K562 (cell line): ENCODE results near the gene ARL14EP. TPM values are rescaled to one million over a fixed set of nuclear protein-coding genes. Genes with fewer than 3 reads are reported as not detected.

ENCODE experiments used
- ATAC-seq: fragments of 200-7000 bp; cut with Tn5 transposase; 3 replicates; pipeline ENCODE4 v1.9.1; 2020; ENCODE audit warnings: moderate library complexity
- Bru-seq: library from RNA; stranded (reverse); fragments of 400-500 nt; gene quantifications from one replicate; lab custom pipeline; 2021; lab: Mats Ljungman, UMichigan
- BruChase-seq, 2 experiments: library from RNA; stranded (reverse); fragments of 400-500 nt; gene quantifications; one replicate each; lab custom pipeline; 2021; lab: Mats Ljungman, UMichigan
- BruUV-seq: library from RNA; stranded (reverse); fragments of 400-500 nt; replicated peaks from 2 replicates; lab custom pipeline; 2021; lab: Mats Ljungman, UMichigan
- CTCF ChIA-PET: fragments of 300-600 bp; formaldehyde crosslinking; extraction: SDS; loops from one replicate; lab custom pipeline; 2021; ENCODE audit warnings: low intra/inter-chr PET ratio; lab: Yijun Ruan, JAX
- POLR2A ChIA-PET: fragments of 300-600, 350-650 bp; sonication (Branson Sonifier 250); formaldehyde crosslinking; extraction: SDS; loops from one replicate; lab custom pipeline; 2021; ENCODE audit warnings: antibody characterized with exemption, inconsistent platforms; lab: Yijun Ruan, JAX
- DNase-seq, 4 experiments: peaks; one replicate each; pipeline versions ENCODE4 v3.0.0 to v3.0.0-alpha.2; 2011 to 2018; ENCODE audit warnings: low spot score in 3 of 4, mixed read lengths in 3 of 4; ENCODE audit errors: extremely low read depth in 1 of 4
- FAIRE-seq: peaks from 2 replicates; lab custom pipeline; 2011; peaks lifted over from hg19 to GRCh38; lab: Jason Lieb, UNC
- H2AFZ ChIP-seq: 2 replicates; pipeline ENCODE4 v1.6.0; 2011; ENCODE audit warnings: low read depth, low read length, control low read depth, inconsistent platforms
- H3K27ac ChIP-seq: fragments of 200-600 bp; 3 replicates; pipeline ENCODE4 v1.8.0; 2011; ENCODE audit warnings: low read depth, mild to moderate bottlenecking, control low read depth, inconsistent platforms, low read length, moderate library complexity, mixed read lengths; ENCODE audit errors: extremely low read depth
- H3K27me3 ChIP-seq, 2 experiments: fragments of 300-600 bp in 1 of 2; 2 replicates in 1 of 2; 3 replicates in 1 of 2; pipeline versions ENCODE4 v1.6.0 to v1.8.0; 2011; ENCODE audit warnings: inconsistent platforms in 2 of 2, low read length in 2 of 2, mild to moderate bottlenecking in 1 of 2, mixed read lengths in 1 of 2, moderate library complexity in 1 of 2; ENCODE audit not compliant: control insufficient read depth in 2 of 2, insufficient read depth in 2 of 2
- H3K36me3 ChIP-seq: fragments of 300-600 bp; 3 replicates; pipeline ENCODE4 v1.8.0; 2011; ENCODE audit warnings: mild to moderate bottlenecking, low read length, inconsistent platforms; ENCODE audit not compliant: control insufficient read depth, insufficient read depth
- H3K4me1 ChIP-seq, 2 experiments: fragments of 200-600 bp in 1 of 2; replicated peaks in 1 of 2; 2 replicates in 1 of 2; 3 replicates in 1 of 2; pipeline versions ENCODE4 v1.5.1 to v1.8.0; 2011; ENCODE audit warnings: inconsistent platforms in 2 of 2, low read length in 2 of 2, mild to moderate bottlenecking in 1 of 2, mixed read lengths in 1 of 2, moderate library complexity in 1 of 2; ENCODE audit not compliant: control insufficient read depth in 2 of 2, insufficient read depth in 2 of 2
- H3K4me2 ChIP-seq: 2 replicates; pipeline ENCODE4 v1.6.1; 2011; ENCODE audit warnings: low read length, control low read depth, inconsistent platforms, mixed read lengths; ENCODE audit not compliant: insufficient read depth
- H3K4me3 ChIP-seq: fragments of 200-600 bp; sonication (generic), shearing (Covaris generic); 2 replicates; pipeline ENCODE4 v1.5.1; 2016; ENCODE audit warnings: control low read depth, inconsistent platforms
- H3K79me2 ChIP-seq: fragments of 200-600 bp; 3 replicates; pipeline ENCODE4 v1.8.0; 2011; ENCODE audit warnings: low read length, inconsistent platforms; ENCODE audit not compliant: control insufficient read depth, insufficient read depth
- H3K9ac ChIP-seq, 2 experiments: 2 replicates each; pipeline versions ENCODE4 v1.6.0 to v1.6.1; 2011; ENCODE audit warnings: low read depth in 2 of 2, low read length in 2 of 2, control low read depth in 1 of 2, inconsistent platforms in 1 of 2, mild to moderate bottlenecking in 1 of 2, mixed read lengths in 1 of 2; ENCODE audit not compliant: insufficient read depth in 1 of 2
- H3K9me1 ChIP-seq: one replicate; pipeline ENCODE4 v1.6.0; 2011; ENCODE audit warnings: inconsistent platforms, mild to moderate bottlenecking, low read length, moderate library complexity; ENCODE audit not compliant: control insufficient read depth, insufficient read depth
- H3K9me3 ChIP-seq: replicated peaks from 2 replicates; pipeline ENCODE4 v1.5.1; 2011; ENCODE audit warnings: low read depth, low read length, inconsistent platforms; ENCODE audit not compliant: control insufficient read depth, insufficient read depth
- H4K20me1 ChIP-seq: replicated peaks from 2 replicates; pipeline ENCODE4 v1.6.1; 2011; ENCODE audit warnings: low read length, inconsistent platforms, mixed read lengths; ENCODE audit not compliant: control insufficient read depth, insufficient read depth
- ARID3A ChIP-seq: IDR thresholded peaks from 2 replicates; pipeline ENCODE4 v1.6.1; 2012; ENCODE audit warnings: low read depth, low read length, improper control_type of control experiment, borderline replicate concordance
- BRD9 ChIP-seq: fragments of 450-650 bp; IDR thresholded peaks from 2 replicates; pipeline ENCODE4 v1.6.1; 2018; ENCODE audit warnings: low read depth; ENCODE audit not compliant: partially characterized antibody
- GATAD2A ChIP-seq: fragments of 450-650 bp; IDR thresholded peaks from 2 replicates; pipeline ENCODE4 v1.6.1; 2017
- HLTF ChIP-seq: fragments of 450-650 bp; IDR thresholded peaks from 2 replicates; pipeline ENCODE4 v1.6.1; 2016
- HMBOX1 ChIP-seq: sonication (generic); IDR thresholded peaks from 2 replicates; pipeline ENCODE4 v1.6.1; 2016
- NFIX ChIP-seq: fragments of 250-450 bp; sonication (Bioruptor Pico); IDR thresholded peaks from 2 replicates; pipeline ENCODE4 v1.4.0; 2020; ENCODE audit warnings: low read depth, mild to moderate bottlenecking, moderate library complexity
- NRF1 ChIP-seq, 2 experiments: fragments of 450-650 bp; IDR thresholded peaks in 1 of 2; conservative IDR thresholded peaks in 1 of 2; 2 replicates each; pipeline ENCODE4 v1.6.1; 2014; ENCODE audit warnings: mild to moderate bottlenecking in 2 of 2
- SLC30A9 ChIP-seq: fragments of 250-450 bp; sonication (Bioruptor Pico); IDR thresholded peaks from 2 replicates; pipeline ENCODE4 v1.8.0; 2022; ENCODE audit warnings: mild to moderate bottlenecking, moderate library complexity
- TCF15 ChIP-seq: fragments of 250-450 bp; sonication (Bioruptor Pico); IDR thresholded peaks from 2 replicates; pipeline ENCODE4 v1.8.0; 2022; ENCODE audit warnings: moderate library complexity, mild to moderate bottlenecking, inconsistent platforms
- ZFPM2 ChIP-seq: fragments of 250-450 bp; sonication (Bioruptor Pico); IDR thresholded peaks from 2 replicates; pipeline ENCODE4 v1.5.1; 2022; ENCODE audit warnings: mild to moderate bottlenecking
- ZNF507 ChIP-seq: conservative IDR thresholded peaks from 2 replicates; pipeline ENCODE4 v1.6.1; 2017; ENCODE audit warnings: missing genetic modification characterization, missing compliant biosample characterization
- ZNF76 ChIP-seq: fragments of 250-450 bp; sonication (Bioruptor Pico); IDR thresholded peaks from 2 replicates; pipeline ENCODE4 v1.4.0; 2020; ENCODE audit warnings: mild to moderate bottlenecking, moderate library complexity, borderline replicate concordance
- WGBS: fragments of 100-300 bp; shearing (Covaris generic); methylation state at CpG from one replicate; pipeline ENCODE4 v1.1.6; 2016; ENCODE audit warnings: low coverage, mixed read lengths; ENCODE audit not compliant: insufficient coverage; ENCODE audit errors: missing lambda C conversion rate; 5-methylcytosine and 5-hydroxymethylcytosine counted together
- in situ Hi-C: fragments of 300-500 bp; cut with MboI; formaldehyde crosslinking; loops from 4 replicates; pipeline ENCODE4 v1.15.0; 2018; ENCODE audit warnings: inconsistent platforms, mixed read lengths
- intact Hi-C: fragments of 100-400 bp; cut with micrococcal nuclease; formaldehyde crosslinking; loops from 2 replicates; pipeline ENCODE4 v1.14.2; 2022
- long read RNA-seq, 3 experiments: library from polyadenylated mRNA in 2 of 3; library from RNA in 1 of 3; unstranded in 2 of 3; stranded (forward) in 1 of 3; transcript quantifications; one replicate each; pipeline ENCODE4 v2.0.0, GENCODE V29; 2019 to 2022
- polyA minus RNA-seq, 3 experiments: library from RNA; depleted of rRNA, polyadenylated mRNA; stranded (reverse); fragments of >200 nt; gene quantifications; 2 replicates each; pipeline ENCODE4 v1.2.3, GENCODE V29; 2011
- polyA plus RNA-seq, 8 experiments: library from polyadenylated mRNA; depleted of rRNA in 4 of 8; stranded (reverse) in 5 of 8; unstranded in 3 of 8; fragments of >200 nt; fragmentation: Nextera tagmentation in 2 of 8; fragmentation: Illumina TruSeq in 1 of 8; extraction: Ambion mirVana in 2 of 8; extraction: Trizol in 1 of 8; gene quantifications; 2 replicates each; pipeline versions ENCODE4 v1.2.1 to v1.2.3, GENCODE V29; 2011 to 2014; ENCODE audit warnings: inconsistent platforms in 1 of 8, missing spikeins in 1 of 8
- total RNA-seq, 7 experiments: library from RNA; depleted of rRNA in 6 of 7; stranded (reverse); fragments of >200 nt in 6 of 7; fragmentation: Illumina TruSeq in 2 of 7; extraction: Trizol in 2 of 7; gene quantifications; 2 replicates each; pipeline versions ENCODE4 v1.2.1 to v1.2.3, GENCODE V29; 2011 to 2021; ENCODE audit warnings: low replicate concordance in 1 of 7

The ARL14EP gene
- 21.2 and 62.0 TPM in 2 replicates for total RNA-seq (2011; cell fraction: chromatin; rRNA removed; ENCODE audit: low replicate concordance)
- total RNA-seq (2011; cell fraction: nucleolus; rRNA removed): 8.0 and 10.8 TPM in 2 replicates
- 25.5 and 34.0 TPM in 2 replicates for total RNA-seq (2011; cell fraction: nucleoplasm; rRNA removed)
- total RNA-seq (2014; rRNA removed) (11.4 and 11.6 TPM in 2 replicates), total RNA-seq (2014; rRNA removed; fragmentation: Illumina TruSeq; extraction: Trizol) (25.9 and 32.6 TPM in 2 replicates), total RNA-seq (2015; rRNA removed; fragmentation: Illumina TruSeq; extraction: Trizol) (21.7 and 23.0 TPM in 2 replicates), total RNA-seq (2021) (21.6 and 23.8 TPM in 2 replicates), polyA plus RNA-seq (2011; rRNA removed) (28.5 and 38.1 TPM in 2 replicates), polyA plus RNA-seq (2014; fragmentation: Illumina TruSeq; extraction: Trizol) (27.4 and 37.4 TPM in 2 replicates), polyA plus RNA-seq (2014; fragmentation: Nextera tagmentation; extraction: Ambion mirVana) (10 to 100 TPM; 37.8 to 42.7 TPM), polyA plus RNA-seq (2014; rRNA removed) (13.1 and 16.4 TPM in 2 replicates), polyA minus RNA-seq (2011; rRNA and poly(A)+ RNA removed) (29.2 and 36.0 TPM in 2 replicates), Bru-seq, nascent RNA (percentile 92 among the genes with signal in this experiment), BruChase-seq, experiment 1, labeled RNA remaining after a 2-hour chase (percentile 88 among the genes with signal in this experiment), BruChase-seq, experiment 2, labeled RNA remaining after a 6-hour chase (percentile 88 among the genes with signal in this experiment)
- 3.9 and 10.5 TPM in 2 replicates for polyA plus RNA-seq (2011; cell fraction: cytosol; rRNA removed)
- polyA plus RNA-seq (2011; cell fraction: nucleus; rRNA removed): 10.4 and 18.5 TPM in 2 replicates
- 17.9 and 30.3 TPM in 2 replicates for polyA plus RNA-seq (2012)
- polyA minus RNA-seq (2011; cell fraction: cytosol; rRNA and poly(A)+ RNA removed): 9.1 and 11.8 TPM in 2 replicates
- 14.7 and 30.9 TPM in 2 replicates for polyA minus RNA-seq (2011; cell fraction: nucleus; rRNA and poly(A)+ RNA removed)
- long read RNA-seq, experiment 1, transcript ARL14EP-201 (4 exons, 2,430 nt): major isoform, 87 of 110 reads
- long read RNA-seq, experiment 1, partial matches to known transcripts: 8 of 110 reads
- long read RNA-seq, experiment 1, other reads (novel, unspliced or antisense): 13 of 110 reads
- long read RNA-seq, experiment 2, transcript ARL14EP-201 (4 exons, 2,430 nt): major isoform, 7 of 20 reads
- long read RNA-seq, experiment 2, partial matches to known transcripts: 1 of 20 reads
- long read RNA-seq, experiment 2, other reads (novel, unspliced or antisense): 12 of 20 reads
- long read RNA-seq, experiment 3, transcript ARL14EP-201 (4 exons, 2,430 nt): major isoform, 18 of 30 reads
- long read RNA-seq, experiment 3, partial matches to known transcripts: 8 of 30 reads
- long read RNA-seq, experiment 3, other reads (novel, unspliced or antisense): 3 of 30 reads

- FAIRE-seq (peak; percentile 93), DNase-seq (peak; percentile 79 to 97 (median 86)), ATAC-seq (peak; percentile 96)
- Histone ChIP-seq H3K4me1 (peaks cover 5 to 9% of the 10 kb centered on the region in 2 experiments; a peak in 4 of 5 replicates), H3K9me1 (no peaks in the 10 kb centered on the region), H4K20me1 (no peaks in the 10 kb centered on the region), H3K9ac (peak within 1 kb of the TSS; percentile 95 to 99), H3K27ac (peak within 1 kb of the TSS; percentile 91), H3K27me3 (no peaks in the 10 kb centered on the region), H3K4me2 (peak within 1 kb of the TSS; percentile 96), H3K36me3 (peaks cover 23% of the 10 kb centered on the region), H3K9me3 (no peaks in the 10 kb centered on the region), H3K79me2 (peaks cover 50% of the 10 kb centered on the region), H3K4me3 (peak within 1 kb of the TSS; percentile 73), H2AFZ (peak within 1 kb of the TSS; percentile 89)
- BruUV-seq: TSS peak; percentile 74
- intact Hi-C loops (loop anchor here (10.0 kb wide), 1 partner anchor 178 kb away; no protein-coding TSS in a partner anchor), in situ Hi-C loops (no loop called here)
- 4% methylated on average over 37 of the region's 51 CpGs for WGBS
- CTCF ChIA-PET: no interaction called here
- POLR2A ChIA-PET: interaction anchor here (0.8 to 1.3 kb wide), 5 partner anchors 9 to 1678 kb away, joined by 3 to 7 read pairs (median 4); no protein-coding TSS in a partner anchor
- peak; percentile 79; the same call in 1 of the 2 replicates for TF ChIP-seq ZFPM2 (CRISPR knock-in tag)
- TF ChIP-seq BRD9: no peak
- no peak for TF ChIP-seq HMBOX1
- TF ChIP-seq SLC30A9: no peak
- no peak for TF ChIP-seq GATAD2A
- no peak for TF ChIP-seq ZNF76 (CRISPR knock-in tag)
- no peak for TF ChIP-seq TCF15
- no peak for TF ChIP-seq NFIX (CRISPR knock-in tag)
- TF ChIP-seq ZNF507 (tag): no peak
- peak; percentile 85 for TF ChIP-seq HLTF
- no peak for TF ChIP-seq ARID3A
- TF ChIP-seq NRF1 (conservative IDR thresholded peaks at IDR 0.05 in 1 of 2, IDR thresholded peaks at IDR 0.05 in 1 of 2): peak; percentile 45 to 61; a peak in 3 of 4 replicates
These were observed at the start of gene ARL14EP for GRCh38 chr11:30322826-30323710. Gene ARL14EP, plus strand, starts transcription at chr11:30323104. Its CDS starts 7,845 bp downstream, at chr11:30330949.
